IMR-90 (cell line): ENCODE measurements around the gene PRKCH. TPM values are rescaled to one million over a fixed set of nuclear protein-coding genes. Genes with fewer than 3 reads are reported as not detected.

Experiments used
- ATAC-seq: fragments of 200-7000 bp; cut with Tn5 transposase; 2 replicates; pipeline ENCODE4 v1.9.1; 2020; ENCODE audit warnings: low read depth, mild to moderate bottlenecking, moderate library complexity
- BruUV-seq: library from RNA; stranded (reverse); fragments of 400-500 nt; replicated peaks from 2 replicates; lab custom pipeline; 2021; lab: Mats Ljungman, UMichigan
- CTCF ChIA-PET: fragments of 300-600 bp; formaldehyde crosslinking; extraction: SDS; loops from one replicate; lab custom pipeline; 2021; ENCODE audit warnings: antibody characterized with exemption; lab: Yijun Ruan, JAX
- POLR2A ChIA-PET: fragments of 300-600 bp; sonication (Branson Sonifier 250); formaldehyde crosslinking; loops from one replicate; lab custom pipeline; 2022; ENCODE audit warnings: antibody characterized with exemption; ENCODE audit not compliant: unreplicated experiment; lab: Charles Lee
- DNase-seq: peaks from one replicate; pipeline ENCODE4 v3.0.0; 2013
- H2AFZ ChIP-seq: replicated peaks from 2 replicates; pipeline ENCODE3; 2013; ENCODE audit warnings: low read length, mild to moderate bottlenecking; ENCODE audit not compliant: poor library complexity
- H2AK5ac ChIP-seq: 2 replicates; pipeline ENCODE4 v1.6.1; 2013; ENCODE audit warnings: low read depth, low read length, inconsistent platforms
- H2AK9ac ChIP-seq: replicated peaks from 2 replicates; pipeline ENCODE3; 2013; ENCODE audit warnings: mild to moderate bottlenecking, low read depth, low read length, moderate library complexity; ENCODE audit not compliant: poor library complexity
- H2BK120ac ChIP-seq: 2 replicates; pipeline ENCODE4 v1.6.1; 2013; ENCODE audit warnings: low read depth, low read length, inconsistent platforms
- H2BK15ac ChIP-seq: 3 replicates; pipeline ENCODE4 v1.6.1; 2013; ENCODE audit warnings: low read depth, low read length, inconsistent platforms
- H2BK20ac ChIP-seq: 2 replicates; pipeline ENCODE4 v1.6.1; 2013; ENCODE audit warnings: low read depth, mild to moderate bottlenecking, inconsistent platforms, low read length, moderate library complexity
- H2BK5ac ChIP-seq: 2 replicates; pipeline ENCODE4 v1.6.1; 2013; ENCODE audit warnings: mild to moderate bottlenecking, low read depth, low read length, inconsistent platforms; ENCODE audit not compliant: poor library complexity, severe bottlenecking
- H3K14ac ChIP-seq: replicated peaks from 2 replicates; pipeline ENCODE4 v1.6.1; 2013; ENCODE audit warnings: low read depth, low read length, inconsistent platforms
- H3K18ac ChIP-seq: 2 replicates; pipeline ENCODE4 v1.6.1; 2013; ENCODE audit warnings: low read depth, low read length, control low read depth
- H3K23ac ChIP-seq: 2 replicates; pipeline ENCODE4 v1.6.1; 2013; ENCODE audit warnings: low read depth, low read length, inconsistent platforms
- H3K27ac ChIP-seq: 2 replicates; pipeline ENCODE4 v1.5.1; 2013; ENCODE audit warnings: mild to moderate bottlenecking, control low read depth, low read length; ENCODE audit not compliant: insufficient read depth
- H3K27me3 ChIP-seq: 2 replicates; pipeline ENCODE4 v1.6.1; 2013; ENCODE audit warnings: low read length; ENCODE audit not compliant: control insufficient read depth, insufficient read depth
- H3K36me3 ChIP-seq: 2 replicates; pipeline ENCODE4 v1.6.1; 2013; ENCODE audit warnings: low read length, mixed read lengths; ENCODE audit not compliant: control insufficient read depth, insufficient read depth
- H3K4ac ChIP-seq: 2 replicates; pipeline ENCODE4 v1.6.1; 2013; ENCODE audit warnings: low read depth, low read length, inconsistent platforms
- H3K4me1 ChIP-seq: 2 replicates; pipeline ENCODE4 v1.6.1; 2013; ENCODE audit warnings: low read length, mixed read lengths; ENCODE audit not compliant: control insufficient read depth, insufficient read depth
- H3K4me2 ChIP-seq: 2 replicates; pipeline ENCODE4 v1.6.1; 2013; ENCODE audit warnings: low read depth, mild to moderate bottlenecking, control low read depth, low read length, moderate library complexity
- H3K4me3 ChIP-seq: 2 replicates; pipeline ENCODE4 v1.5.1; 2013; ENCODE audit warnings: low read depth, mild to moderate bottlenecking, control low read depth, low read length, moderate library complexity; ENCODE audit not compliant: insufficient read depth
- H3K56ac ChIP-seq: 2 replicates; pipeline ENCODE4 v1.6.1; 2013; ENCODE audit warnings: low read length, inconsistent platforms; ENCODE audit not compliant: insufficient read depth; ENCODE audit errors: extremely low read depth
- H3K79me1 ChIP-seq, 2 experiments: 2 replicates each; pipeline ENCODE4 v1.6.1; 2013; ENCODE audit warnings: low read length in 2 of 2, inconsistent platforms in 1 of 2, low read depth in 1 of 2
- H3K9ac ChIP-seq: 2 replicates; pipeline ENCODE4 v1.6.1; 2013; ENCODE audit warnings: low read depth, low read length, control low read depth
- H3K9me1 ChIP-seq: 2 replicates; pipeline ENCODE4 v1.6.1; 2013; ENCODE audit warnings: low read length, inconsistent platforms; ENCODE audit not compliant: insufficient read depth
- H3K9me3 ChIP-seq: 2 replicates; pipeline ENCODE4 v1.6.1; 2013; ENCODE audit warnings: low read length; ENCODE audit not compliant: control insufficient read depth, insufficient read depth
- H4K20me1 ChIP-seq: 2 replicates; pipeline ENCODE4 v1.6.1; 2013; ENCODE audit warnings: low read length, inconsistent platforms; ENCODE audit not compliant: insufficient read depth
- H4K5ac ChIP-seq: 2 replicates; pipeline ENCODE4 v1.6.1; 2013; ENCODE audit warnings: mild to moderate bottlenecking, low read depth, low read length, control low read depth
- H4K8ac ChIP-seq, 2 experiments: 2 replicates each; pipeline ENCODE4 v1.6.1; 2013; ENCODE audit warnings: low read depth in 2 of 2, low read length in 2 of 2, control low read depth in 1 of 2, inconsistent platforms in 1 of 2
- H4K91ac ChIP-seq: 2 replicates; pipeline ENCODE4 v1.6.1; 2013; ENCODE audit warnings: low read depth, low read length, inconsistent platforms; ENCODE audit not compliant: insufficient read depth
- CEBPB ChIP-seq: IDR thresholded peaks from 2 replicates; pipeline ENCODE4 v1.6.1; 2012; ENCODE audit warnings: low read depth, low read length, improper control_type of control experiment
- CTCF ChIP-seq: conservative IDR thresholded peaks from 2 replicates; pipeline ENCODE4 v1.5.1; 2012; ENCODE audit warnings: mild to moderate bottlenecking, low read depth, low read length, improper control_type of control experiment
- ELK1 ChIP-seq: fragments of 150-350 bp; IDR thresholded peaks from 2 replicates; pipeline ENCODE4 v1.6.1; 2016; ENCODE audit warnings: low read depth, mild to moderate bottlenecking, low read length, moderate library complexity, borderline replicate concordance
- FOS ChIP-seq: fragments of 150-350 bp; IDR thresholded peaks from 2 replicates; pipeline ENCODE4 v1.6.1; 2016; ENCODE audit warnings: low read depth, low read length
- MAFK ChIP-seq: IDR thresholded peaks from 2 replicates; pipeline ENCODE4 v1.6.1; 2012; ENCODE audit warnings: low read depth, low read length, improper control_type of control experiment
- MXI1 ChIP-seq: IDR thresholded peaks from 2 replicates; pipeline ENCODE4 v1.6.1; 2012; ENCODE audit warnings: low read depth, mild to moderate bottlenecking, low read length, moderate library complexity, borderline replicate concordance
- RAD21 ChIP-seq: IDR thresholded peaks from 2 replicates; pipeline ENCODE4 v1.6.1; 2012; ENCODE audit warnings: low read length, improper control_type of control experiment
- RCOR1 ChIP-seq: IDR thresholded peaks from 2 replicates; pipeline ENCODE4 v1.6.1; 2012; ENCODE audit warnings: mild to moderate bottlenecking, low read length, improper control_type of control experiment; ENCODE audit not compliant: insufficient replicate concordance
- RFX5 ChIP-seq: IDR thresholded peaks from 2 replicates; pipeline ENCODE4 v1.8.0; 2012; ENCODE audit warnings: low read depth, mild to moderate bottlenecking, low read length, moderate library complexity
- SMC3 ChIP-seq: fragments of 150-350 bp; IDR thresholded peaks from 2 replicates; pipeline ENCODE4 v1.6.1; 2016; ENCODE audit warnings: low read depth, mild to moderate bottlenecking, antibody characterized with exemption, low read length, moderate library complexity
- WGBS, 2 experiments: methylation state at CpG; one replicate each; pipeline versions ENCODE4 v1.1.5 to v1.1.7; 2013; ENCODE audit warnings: missing lambda C conversion rate in 2 of 2; ENCODE audit not compliant: insufficient read length in 1 of 2; ENCODE audit errors: extremely low coverage in 2 of 2; 5-methylcytosine and 5-hydroxymethylcytosine counted together
- dilution Hi-C: fragments of 300-500 bp; cut with HindIII; formaldehyde crosslinking; loops from one replicate; pipeline ENCODE4 v1.14.3; 2018; ENCODE audit warnings: low sequenced_read_pairs; ENCODE audit not compliant: unreplicated experiment
- in situ Hi-C: fragments of 300-500 bp; cut with MboI; formaldehyde crosslinking; loops from 3 replicates; pipeline ENCODE4 v1.14.3; 2019; ENCODE audit warnings: low sequenced_read_pairs, inconsistent platforms, mixed read lengths
- intact Hi-C: fragments of 100-400 bp; cut with micrococcal nuclease; formaldehyde crosslinking; loops from 2 replicates; pipeline ENCODE4 v1.10.0; 2022
- polyA plus RNA-seq, 3 experiments: library from polyadenylated mRNA; depleted of rRNA; stranded (reverse); fragments of >200 nt; gene quantifications; 2 replicates each; pipeline ENCODE4 v1.2.3, GENCODE V29; 2012; ENCODE audit warnings: low replicate concordance in 1 of 3
- total RNA-seq: library from RNA; depleted of rRNA; stranded (reverse); fragments of >200 nt; gene quantifications from 2 replicates; pipeline ENCODE4 v1.2.3, GENCODE V29; 2012
- TF ChIP-seq, protein P1 (sequence below): fragments of 150-350 bp; IDR thresholded peaks from 2 replicates; pipeline ENCODE4 v1.6.1; 2017; ENCODE audit warnings: mild to moderate bottlenecking, antibody characterized with exemption, low read length, low read depth

PRKCH gene
- total and polyA plus RNA-seq, 2 of the 4 experiments (the other 2 are of a cell fraction): 1.6 to 2.3 TPM

DNA sequence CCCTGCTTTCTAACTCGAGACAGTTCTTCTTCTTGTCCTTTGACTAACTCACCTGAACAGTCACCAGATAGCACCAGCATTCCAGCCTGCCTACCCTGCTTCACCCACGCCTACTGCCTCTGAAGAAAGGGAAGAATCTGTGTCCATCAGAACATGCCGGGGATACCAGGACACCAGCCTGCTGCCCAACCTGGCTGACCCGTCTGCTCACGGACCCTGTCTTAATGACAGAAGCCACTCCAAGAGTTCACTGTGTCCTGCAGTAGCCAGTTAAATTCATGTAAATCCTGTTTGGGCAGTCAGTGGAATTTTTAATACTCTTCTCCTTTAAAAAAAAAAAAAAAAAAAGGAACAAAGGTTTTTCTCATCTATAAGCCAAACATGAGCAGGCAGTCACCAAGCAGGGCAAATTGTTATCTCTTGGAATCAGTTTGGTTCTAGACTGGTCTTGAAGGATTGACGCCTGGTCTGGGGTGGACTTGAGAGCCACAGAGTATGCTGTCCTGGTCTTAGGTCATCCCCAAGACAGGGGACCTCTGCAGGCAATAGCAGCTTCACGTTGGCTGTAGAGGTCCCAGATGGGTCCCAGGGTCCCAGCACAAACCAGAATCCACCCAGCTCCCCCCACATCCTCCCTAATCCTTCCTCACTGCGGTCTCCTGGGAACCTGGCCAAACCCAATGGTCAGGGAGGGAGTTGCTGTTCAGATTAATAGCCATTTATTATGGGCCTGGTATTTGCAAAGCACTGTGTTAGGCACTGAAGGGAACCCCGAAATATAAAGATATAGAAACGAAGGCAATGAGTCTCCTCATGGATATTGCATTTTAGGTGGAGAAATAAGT lies 192.8 kb downstream of the PRKCH start:
- DNase-seq: peak; percentile 37
- CTCF ChIA-PET: interaction anchor here (1.3 kb wide), 1 partner anchor 39 kb away, joined by 3 read pairs; no protein-coding TSS in a partner anchor

More for the DNA sequence above, 192.8 kb downstream of the PRKCH start:
- peak overlapping the region; percentile 50; the same call in 1 of the 2 replicates for H4K91ac ChIP-seq
- no TSS peak for BruUV-seq
- H2AK5ac ChIP-seq: peak overlapping the region; percentile 71
- no peak for ATAC-seq
- peak overlapping the region; percentile 0; the same call in 1 of the 2 replicates for H3K27ac ChIP-seq
- peak overlapping the region; percentile 74; the same call in 1 of the 2 replicates for H2BK120ac ChIP-seq
- in situ Hi-C loops (no loop called here), intact Hi-C loops (no loop called here), dilution Hi-C loops (no loop called here)
- 0 out of 2 replicates have a peak overlapping the region, but pooled peaks have one; percentile 51 for H3K23ac ChIP-seq
- H3K4ac ChIP-seq: peak overlapping the region; percentile 39; the same call in 1 of the 2 replicates
- H3K9ac ChIP-seq: no peak overlapping the region
- no peaks in the 10 kb centered on the region for H3K79me1 ChIP-seq
- no peaks in the 10 kb centered on the region for H4K20me1 ChIP-seq
- 0 out of 2 replicates have a peak overlapping the region, but pooled peaks have one; percentile 38 for H3K14ac ChIP-seq
- H3K36me3 ChIP-seq: no peaks in the 10 kb centered on the region
- H2AFZ ChIP-seq: peak overlapping the region; percentile 35
- H4K5ac ChIP-seq: no peak overlapping the region; the same call in 1 of the 2 replicates
- H3K9me1 ChIP-seq: peaks cover 9% of the 10 kb centered on the region; the same call in 1 of the 2 replicates
- TF ChIP-seq RFX5 (no peak), FOS (no peak), MXI1 (no peak), CEBPB (no peak), RCOR1 (no peak), CTCF (no peak), MAFK (no peak), SMC3 (no peak), ELK1 (no peak), RAD21 (no peak)
- TF ChIP-seq, protein P1, sequence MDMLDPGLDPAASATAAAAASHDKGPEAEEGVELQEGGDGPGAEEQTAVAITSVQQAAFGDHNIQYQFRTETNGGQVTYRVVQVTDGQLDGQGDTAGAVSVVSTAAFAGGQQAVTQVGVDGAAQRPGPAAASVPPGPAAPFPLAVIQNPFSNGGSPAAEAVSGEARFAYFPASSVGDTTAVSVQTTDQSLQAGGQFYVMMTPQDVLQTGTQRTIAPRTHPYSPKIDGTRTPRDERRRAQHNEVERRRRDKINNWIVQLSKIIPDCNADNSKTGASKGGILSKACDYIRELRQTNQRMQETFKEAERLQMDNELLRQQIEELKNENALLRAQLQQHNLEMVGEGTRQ: no peak
- H3K27me3 ChIP-seq: no peaks in the 10 kb centered on the region
- no peaks in the 10 kb centered on the region for H3K9me3 ChIP-seq
- H3K18ac ChIP-seq: peak overlapping the region; percentile 19
- peaks cover 21% of the 10 kb centered on the region for H3K4me1 ChIP-seq
- H4K8ac ChIP-seq: peak overlapping the region; percentile 47 to 62; a peak in 3 of 4 replicates
- no peak overlapping the region for H2AK9ac ChIP-seq
- peak overlapping the region; percentile 87; the same call in 2 of the 3 replicates for H2BK15ac ChIP-seq
- H3K4me3 ChIP-seq: no peak overlapping the region
- POLR2A ChIA-PET: no interaction called here
- WGBS, 2 experiments: 100% methylated on average over 2 of the region's 10 CpGs; no CpG with 5 or more reads in 1 of the 2 experiments
- H3K56ac ChIP-seq: no peak overlapping the region
- H2BK5ac ChIP-seq: no peak overlapping the region
- peak overlapping the region; percentile 18 for H2BK20ac ChIP-seq
- no peak overlapping the region for H3K4me2 ChIP-seq
